ENCODE results near the gene B3GALT4. TPM values are rescaled to one million over a fixed set of nuclear protein-coding genes. Genes with fewer than 3 reads are reported as not detected.
"Not testable (repeated sequence)": the region's sequence is repeated elsewhere in the genome, so short reads cannot be mapped to it uniquely, and the experiment has no call there.

Gene B3GALT4
- total RNA-seq, 1 experiment from 2014 or later, result not detected

GRCh38 chr6:33264015-33264414, 12.9 kb upstream of the B3GALT4 start:
- DNase-seq (ENCODE audit: low read depth), result no peak
- in situ Hi-C loops (cut with HindIII; ENCODE audit: low pct_unique_long_range_greater_than_20kb, low sequenced_read_pairs), result no loop called here

- DNase-seq (ENCODE audit: low read depth), result no peak
- in situ Hi-C loops (cut with HindIII; ENCODE audit: low pct_unique_long_range_greater_than_20kb, low sequenced_read_pairs), result no loop called here
These were observed 5.8 kb upstream of the B3GALT4 start for GRCh38 chr6:33271117-33271467.

GRCh38 chr6:33271468-33272274, 5.3 kb upstream of the B3GALT4 start, which contains the start of the genes RPS18 and VPS52:
Gene RPS18, plus strand, starts transcription at chr6:33272075. Its CDS starts 45 bp downstream, at chr6:33272120.
Gene VPS52, minus strand, starts transcription at chr6:33271876. Its CDS starts 201 bp downstream, at chr6:33271675.
- in situ Hi-C loops (cut with HindIII; ENCODE audit: low pct_unique_long_range_greater_than_20kb, low sequenced_read_pairs), result no loop called here
- peak; percentile 96 for DNase-seq (ENCODE audit: low read depth)

- in situ Hi-C loops (cut with HindIII; ENCODE audit: low pct_unique_long_range_greater_than_20kb, low sequenced_read_pairs), result no loop called here
- no peak for DNase-seq (ENCODE audit: low read depth)
These were observed 4.4 kb upstream of the B3GALT4 start for GRCh38 chr6:33272275-33273128.

GRCh38 chr6:33273129-33273923, 3.6 kb upstream of the B3GALT4 start:
- in situ Hi-C loops (cut with HindIII; ENCODE audit: low pct_unique_long_range_greater_than_20kb, low sequenced_read_pairs), result no loop called here
- no peak for DNase-seq (ENCODE audit: low read depth)

- DNase-seq (ENCODE audit: low read depth), result no peak
- in situ Hi-C loops (cut with HindIII; ENCODE audit: low pct_unique_long_range_greater_than_20kb, low sequenced_read_pairs), result no loop called here
These were observed 2.7 kb upstream of the B3GALT4 start for GRCh38 chr6:33273924-33274902.

- in situ Hi-C loops (cut with HindIII; ENCODE audit: low pct_unique_long_range_greater_than_20kb, low sequenced_read_pairs); DNase-seq (ENCODE audit: low read depth): not testable (repeated sequence)
These were observed 935 bp upstream of the B3GALT4 start for GRCh38 chr6:33275795-33276580.

GRCh38 chr6:33276581-33276863, 401 bp upstream of the B3GALT4 start:
- in situ Hi-C loops (cut with HindIII; ENCODE audit: low pct_unique_long_range_greater_than_20kb, low sequenced_read_pairs), result no loop called here
- DNase-seq (ENCODE audit: low read depth), result no peak

GRCh38 chr6:33277663-33278391, 904 bp downstream of the B3GALT4 start:
- in situ Hi-C loops (cut with HindIII; ENCODE audit: low pct_unique_long_range_greater_than_20kb, low sequenced_read_pairs), result no loop called here
- no peak for DNase-seq (ENCODE audit: low read depth)

GRCh38 chr6:33278392-33278741, 1.4 kb downstream of the B3GALT4 start:
- in situ Hi-C loops (cut with HindIII; ENCODE audit: low pct_unique_long_range_greater_than_20kb, low sequenced_read_pairs), result no loop called here
- DNase-seq (ENCODE audit: low read depth), result no peak

- in situ Hi-C loops (cut with HindIII; ENCODE audit: low pct_unique_long_range_greater_than_20kb, low sequenced_read_pairs), result no loop called here
- DNase-seq (ENCODE audit: low read depth), result no peak
These were observed 1.9 kb downstream of the B3GALT4 start for GRCh38 chr6:33278810-33279209.

GRCh38 chr6:33279257-33279695, 2.4 kb downstream of the B3GALT4 start:
- DNase-seq (ENCODE audit: low read depth), result no peak
- in situ Hi-C loops (cut with HindIII; ENCODE audit: low pct_unique_long_range_greater_than_20kb, low sequenced_read_pairs), result no loop called here

GRCh38 chr6:33279971-33280511, 3.1 kb downstream of the B3GALT4 start:
- in situ Hi-C loops (cut with HindIII; ENCODE audit: low pct_unique_long_range_greater_than_20kb, low sequenced_read_pairs), result no loop called here
- peak; percentile 59 for DNase-seq (ENCODE audit: low read depth)

- in situ Hi-C loops (cut with HindIII; ENCODE audit: low pct_unique_long_range_greater_than_20kb, low sequenced_read_pairs), result no loop called here
- no peak for DNase-seq (ENCODE audit: low read depth)
These were observed 3.6 kb downstream of the B3GALT4 start for GRCh38 chr6:33280539-33280938.

GRCh38 chr6:33285214-33285613, 8.3 kb downstream of the B3GALT4 start:
- in situ Hi-C loops (cut with HindIII; ENCODE audit: low pct_unique_long_range_greater_than_20kb, low sequenced_read_pairs), result not testable (repeated sequence)

More at GRCh38 chr6:33285214-33285613, 8.3 kb downstream of the B3GALT4 start:
- DNase-seq (ENCODE audit: low read depth), result not testable (repeated sequence)
